PC-9 (cell line): Measurements from ENCODE around the gene NFATC4. TPM values are rescaled to one million over a fixed set of nuclear protein-coding genes. Genes with fewer than 3 reads are reported as not detected.

ENCODE experiments used
- BruUV-seq: library from RNA; stranded (reverse); fragments of 400-500 nt; replicated peaks from 2 replicates; lab custom pipeline; 2021; lab: Mats Ljungman, UMichigan
- CTCF ChIA-PET: fragments of 300-600 bp; sonication (Branson Sonifier 250); formaldehyde crosslinking; loops from one replicate; lab custom pipeline; 2022; ENCODE audit warnings: antibody characterized with exemption; lab: Charles Lee
- POLR2A ChIA-PET: fragments of 300-600 bp; sonication (Branson Sonifier 250); formaldehyde crosslinking; loops from one replicate; lab custom pipeline; 2022; ENCODE audit warnings: antibody characterized with exemption; ENCODE audit not compliant: unreplicated experiment; lab: Charles Lee
- DNase-seq, 2 experiments: peaks; one replicate each; pipeline versions ENCODE4 v3.0.0 to v3.0.0-alpha.2; 2015 to 2022; ENCODE audit warnings: mixed read lengths in 1 of 2
- H2AFZ ChIP-seq: fragments of 200-600 bp; sonication (generic); 2 replicates; pipeline ENCODE4 v1.8.1; 2017; ENCODE audit warnings: antibody characterized with exemption
- H3F3A ChIP-seq: fragments of 200-600 bp; sonication (generic); 2 replicates; pipeline ENCODE4 v1.8.1; 2017; ENCODE audit warnings: antibody characterized with exemption, mild to moderate bottlenecking, low read depth; ENCODE audit not compliant: insufficient read depth
- H3K27ac ChIP-seq: fragments of 200-600 bp; sonication (generic); 2 replicates; pipeline ENCODE4 v1.6.1; 2016; ENCODE audit warnings: mixed run types
- H3K27me3 ChIP-seq: fragments of 200-600 bp; sonication (generic); 2 replicates; pipeline ENCODE4 v1.6.1; 2016; ENCODE audit warnings: low read depth, mixed run types; ENCODE audit not compliant: insufficient read depth
- H3K36me3 ChIP-seq: fragments of 200-600 bp; sonication (generic); 2 replicates; pipeline ENCODE4 v1.6.1; 2016; ENCODE audit warnings: low read depth, mixed run types
- H3K4me1 ChIP-seq: fragments of 200-600 bp; sonication (generic); replicated peaks from 2 replicates; pipeline ENCODE4 v1.6.1; 2016; ENCODE audit warnings: mixed run types; ENCODE audit not compliant: insufficient read depth
- H3K4me2 ChIP-seq: fragments of 200-600 bp; sonication (generic); 2 replicates; pipeline ENCODE4 v1.6.1; 2017; ENCODE audit warnings: mixed run types
- H3K4me3 ChIP-seq: fragments of 200-600 bp; sonication (generic); 2 replicates; pipeline ENCODE4 v1.6.1; 2016; ENCODE audit warnings: mixed run types
- H3K79me2 ChIP-seq: fragments of 200-600 bp; sonication (generic); 2 replicates; pipeline ENCODE4 v1.6.1; 2017; ENCODE audit warnings: low read depth, mixed run types
- H3K9me2 ChIP-seq: fragments of 200-600 bp; sonication (generic); 2 replicates; pipeline ENCODE4 v1.8.1; 2017; ENCODE audit warnings: mild to moderate bottlenecking; ENCODE audit not compliant: insufficient read depth
- H3K9me3 ChIP-seq: fragments of 200-600 bp; sonication (generic); 2 replicates; pipeline ENCODE4 v1.8.1; 2016; ENCODE audit warnings: low read depth; ENCODE audit not compliant: insufficient read depth
- H4K20me1 ChIP-seq: fragments of 200-600 bp; sonication (generic); 2 replicates; pipeline ENCODE4 v1.8.1; 2017; ENCODE audit not compliant: insufficient read depth
- EZH2 ChIP-seq: fragments of 200-600 bp; sonication (generic); IDR thresholded peaks from 2 replicates; pipeline ENCODE4 v1.8.0; 2017; ENCODE audit warnings: antibody characterized with exemption, low read depth
- intact Hi-C: fragments of 100-400 bp; cut with micrococcal nuclease; formaldehyde crosslinking; loops from one replicate; pipeline ENCODE4 v1.10.0; 2022; ENCODE audit not compliant: unreplicated experiment
- total RNA-seq: library from RNA; stranded (reverse); gene quantifications from 2 replicates; pipeline ENCODE4 v1.2.3, GENCODE V29; 2021
- TF ChIP-seq, protein P1 (sequence below): fragments of 200-600 bp; sonication (generic); conservative IDR thresholded peaks from 2 replicates; pipeline ENCODE4 v1.6.1; 2017; ENCODE audit warnings: mixed run types, antibody characterized with exemption, mild to moderate bottlenecking, moderate library complexity

The NFATC4 gene
- total RNA-seq, 1 experiment from 2014 or later: 48.3 TPM

DNA sequence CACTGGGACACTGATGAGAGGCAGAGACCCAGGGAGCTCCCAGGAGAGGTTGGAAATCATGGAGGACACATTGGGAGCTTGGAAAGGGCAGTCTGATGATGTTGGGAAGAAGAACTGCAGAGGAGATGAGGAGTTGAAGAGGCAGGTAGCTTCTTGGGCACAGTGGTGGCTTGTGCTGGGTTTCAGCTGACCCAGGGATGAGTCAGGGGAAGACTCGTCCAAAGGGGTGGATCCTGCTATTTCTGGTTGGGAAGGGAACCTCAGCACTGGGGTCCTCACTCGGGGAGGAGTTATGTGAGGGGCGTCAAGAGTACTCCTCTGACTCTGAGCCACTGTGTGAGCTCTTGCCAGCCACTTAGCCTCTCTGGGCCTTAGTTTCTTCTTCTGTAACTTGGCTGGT is 44.6 kb upstream of the NFATC4 start:
- no peak for DNase-seq
- ChIA-PET CTCF (no interaction called here), POLR2A (no interaction called here)
- H3K27me3 ChIP-seq: no peaks in the 10 kb centered on the region
- H3K4me2 ChIP-seq: no peak overlapping the region
- no peak overlapping the region for H3K27ac ChIP-seq
- H3K4me3 ChIP-seq: no peak overlapping the region
- H3K36me3 ChIP-seq: no peaks in the 10 kb centered on the region
- H3K9me2 ChIP-seq: no peaks in the 10 kb centered on the region
- BruUV-seq: no TSS peak
- no peak overlapping the region for H2AFZ ChIP-seq
- no peak for TF ChIP-seq EZH2
- TF ChIP-seq, protein P1, sequence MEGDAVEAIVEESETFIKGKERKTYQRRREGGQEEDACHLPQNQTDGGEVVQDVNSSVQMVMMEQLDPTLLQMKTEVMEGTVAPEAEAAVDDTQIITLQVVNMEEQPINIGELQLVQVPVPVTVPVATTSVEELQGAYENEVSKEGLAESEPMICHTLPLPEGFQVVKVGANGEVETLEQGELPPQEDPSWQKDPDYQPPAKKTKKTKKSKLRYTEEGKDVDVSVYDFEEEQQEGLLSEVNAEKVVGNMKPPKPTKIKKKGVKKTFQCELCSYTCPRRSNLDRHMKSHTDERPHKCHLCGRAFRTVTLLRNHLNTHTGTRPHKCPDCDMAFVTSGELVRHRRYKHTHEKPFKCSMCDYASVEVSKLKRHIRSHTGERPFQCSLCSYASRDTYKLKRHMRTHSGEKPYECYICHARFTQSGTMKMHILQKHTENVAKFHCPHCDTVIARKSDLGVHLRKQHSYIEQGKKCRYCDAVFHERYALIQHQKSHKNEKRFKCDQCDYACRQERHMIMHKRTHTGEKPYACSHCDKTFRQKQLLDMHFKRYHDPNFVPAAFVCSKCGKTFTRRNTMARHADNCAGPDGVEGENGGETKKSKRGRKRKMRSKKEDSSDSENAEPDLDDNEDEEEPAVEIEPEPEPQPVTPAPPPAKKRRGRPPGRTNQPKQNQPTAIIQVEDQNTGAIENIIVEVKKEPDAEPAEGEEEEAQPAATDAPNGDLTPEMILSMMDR: no peak
- H3K4me1 ChIP-seq: no peaks in the 10 kb centered on the region
- H4K20me1 ChIP-seq: no peaks in the 10 kb centered on the region
- no peaks in the 10 kb centered on the region for H3K9me3 ChIP-seq
- intact Hi-C loops: no loop called here
- no peaks in the 10 kb centered on the region for H3F3A ChIP-seq
- no peaks in the 10 kb centered on the region for H3K79me2 ChIP-seq

DNA sequence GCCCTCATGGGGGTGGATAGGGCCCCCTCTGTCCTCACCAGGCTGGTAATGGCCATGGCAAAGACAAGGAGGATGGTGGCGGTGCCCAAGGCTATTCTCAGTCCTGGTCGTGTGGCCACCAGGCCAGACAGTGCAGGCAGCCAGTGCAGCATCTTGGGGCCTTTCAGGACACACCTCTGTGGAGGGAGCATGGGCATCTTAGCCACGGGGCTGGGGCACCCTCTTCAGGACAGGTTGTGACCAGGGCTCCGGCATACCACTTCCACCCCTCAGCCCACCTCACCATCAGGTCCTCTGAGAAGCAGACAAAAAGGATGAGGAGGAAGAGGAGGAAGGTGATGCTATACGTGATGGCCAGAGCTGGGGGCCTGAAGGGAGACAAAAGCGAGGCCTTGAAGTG is 44.0 kb upstream of the NFATC4 start:
- POLR2A ChIA-PET: no interaction called here

DNA sequence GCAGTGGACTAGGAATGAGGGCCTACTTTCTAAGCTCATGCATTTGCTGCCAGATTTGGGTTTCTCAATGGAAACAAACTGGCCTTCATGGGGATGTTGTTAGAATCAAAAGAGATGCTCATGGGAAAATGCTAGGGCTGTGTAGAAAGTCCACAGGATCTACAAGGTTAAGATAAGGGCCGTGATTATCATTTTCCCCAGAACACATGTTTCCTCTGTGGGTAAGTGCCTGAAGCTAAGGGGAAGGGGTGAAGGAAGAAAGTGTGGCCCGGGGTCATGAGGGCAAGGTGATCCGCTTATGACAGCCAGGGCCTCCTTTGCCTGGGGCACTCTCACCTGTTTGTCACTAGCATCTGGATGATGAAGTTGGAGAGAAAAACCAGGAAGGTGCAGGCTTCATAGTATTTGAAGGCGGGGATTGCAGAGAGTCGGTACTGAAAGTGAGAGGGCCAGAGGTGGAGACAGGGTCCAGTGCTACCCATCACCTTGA is 42.9 kb upstream of the NFATC4 start:
- Histone ChIP-seq H3K9me2 (no peaks in the 10 kb centered on the region), H3K9me3 (no peaks in the 10 kb centered on the region), H3K79me2 (no peaks in the 10 kb centered on the region), H3K36me3 (no peaks in the 10 kb centered on the region), H2AFZ (no peak overlapping the region), H3K4me2 (no peak overlapping the region), H3K4me1 (no peaks in the 10 kb centered on the region), H3K4me3 (no peak overlapping the region), H3K27ac (no peak overlapping the region), H4K20me1 (no peaks in the 10 kb centered on the region), H3F3A (no peaks in the 10 kb centered on the region), H3K27me3 (no peaks in the 10 kb centered on the region)
- no TSS peak for BruUV-seq
- CTCF ChIA-PET: no interaction called here
- TF ChIP-seq, protein P1: no peak
- TF ChIP-seq EZH2: no peak
- DNase-seq: no peak
- intact Hi-C loops: no loop called here
- POLR2A ChIA-PET: no interaction called here

More for the DNA sequence above, 44.0 kb upstream of the NFATC4 start:
- no peak for DNase-seq
- TF ChIP-seq EZH2: no peak
- TF ChIP-seq, protein P1: no peak
- no peaks in the 10 kb centered on the region for H3K27me3 ChIP-seq
- no peaks in the 10 kb centered on the region for H3K9me2 ChIP-seq
- no peak overlapping the region for H2AFZ ChIP-seq
- H3F3A ChIP-seq: no peaks in the 10 kb centered on the region
- H3K4me2 ChIP-seq: no peak overlapping the region
- intact Hi-C loops: no loop called here
- no peaks in the 10 kb centered on the region for H3K4me1 ChIP-seq
- H3K9me3 ChIP-seq: no peaks in the 10 kb centered on the region
- no peak overlapping the region for H3K27ac ChIP-seq
- no peaks in the 10 kb centered on the region for H4K20me1 ChIP-seq
- no TSS peak for BruUV-seq
- no peaks in the 10 kb centered on the region for H3K79me2 ChIP-seq
- no peak overlapping the region for H3K4me3 ChIP-seq
- H3K36me3 ChIP-seq: no peaks in the 10 kb centered on the region
- CTCF ChIA-PET: no interaction called here
